T1000 (cell line): Measurements from ENCODE around the gene ALG9.

Experiments
- DNase-seq: peaks from one replicate; lab custom pipeline; 2025; ENCODE audit warnings: mixed read lengths; lab: John Stamatoyannopoulos, UW

ALG9 gene

GRCh38 chr11:111879637-111879960, 8.2 kb upstream of the ALG9 start:
- DNase-seq, result no peak

- DNase-seq, result peak; percentile 89
Observed at GRCh38 chr11:111878849-111879636, 7.7 kb upstream of the ALG9 start, which contains the start of the genes CFAP68 and FDXACB1. CFAP68 (plus strand) TSS chr11:111879541; CDS start chr11:111879561, 20 bp downstream. FDXACB1 (minus strand) TSS chr11:111879165; CDS start chr11:111879132, 33 bp downstream.

GRCh38 chr11:111878385-111878848, 7.0 kb upstream of the ALG9 start:
- DNase-seq, result no peak

- no peak for DNase-seq
Observed at GRCh38 chr11:111871693-111872161, 346 bp upstream of the ALG9 start.

GRCh38 chr11:111870522-111870885, 877 bp downstream of the ALG9 start:
- DNase-seq, result no peak

GRCh38 chr11:111870113-111870512, 1.3 kb downstream of the ALG9 start:
- DNase-seq, result no peak

- DNase-seq, result no peak
Observed at GRCh38 chr11:111860257-111860656, 11.1 kb downstream of the ALG9 start.

GRCh38 chr11:111855506-111855905, 15.9 kb downstream of the ALG9 start:
- DNase-seq, result no peak

GRCh38 chr11:111852103-111852502, 19.3 kb downstream of the ALG9 start:
- DNase-seq, result no peak

GRCh38 chr11:111851636-111852035, 19.7 kb downstream of the ALG9 start:
- no peak for DNase-seq

GRCh38 chr11:111851067-111851466, 20.3 kb downstream of the ALG9 start:
- no peak for DNase-seq

GRCh38 chr11:111849631-111850030, 21.8 kb downstream of the ALG9 start:
- no peak for DNase-seq

GRCh38 chr11:111846636-111847035, 24.7 kb downstream of the ALG9 start:
- peak; percentile 1 for DNase-seq

GRCh38 chr11:111846063-111846462, 25.3 kb downstream of the ALG9 start:
- DNase-seq, result no peak

GRCh38 chr11:111845276-111846028, 25.9 kb downstream of the ALG9 start:
- no peak for DNase-seq

- no peak for DNase-seq
Observed at GRCh38 chr11:111843661-111844060, 27.7 kb downstream of the ALG9 start.

GRCh38 chr11:111841370-111842053, 29.9 kb downstream of the ALG9 start:
- DNase-seq, result peak; percentile 26

- DNase-seq, result no peak
Observed at GRCh38 chr11:111840143-111840542, 31.2 kb downstream of the ALG9 start.

GRCh38 chr11:111838054-111838453, 33.3 kb downstream of the ALG9 start:
- no peak for DNase-seq

- DNase-seq, result no peak
Observed at GRCh38 chr11:111837366-111837891, 34.0 kb downstream of the ALG9 start.

GRCh38 chr11:111836721-111837120, 34.7 kb downstream of the ALG9 start:
- DNase-seq, result no peak

GRCh38 chr11:111836162-111836561, 35.2 kb downstream of the ALG9 start:
- no peak for DNase-seq
